Fibroblast of pulmonary artery (primary cell): ENCODE measurements around the gene PSMA1.
A peak's percentile ranks its signal among the peaks of the same experiment; 100 is the strongest.

Experiments used
- DNase-seq: peaks from one replicate; pipeline ENCODE4 v3.0.0-alpha.2; 2010; ENCODE audit warnings: low read depth
- H3K4me3 ChIP-seq: replicated peaks from 2 replicates; pipeline ENCODE4 v1.5.1; 2011; ENCODE audit warnings: low read depth, mild to moderate bottlenecking, control low read depth, low read length, moderate library complexity
- CTCF ChIP-seq: IDR thresholded peaks from 2 replicates; pipeline ENCODE4 v1.5.1; 2011; ENCODE audit warnings: mild to moderate bottlenecking, control low read depth, low read length, inconsistent platforms; ENCODE audit errors: missing control alignments

Gene PSMA1

GRCh38 chr11:14455648-14456430 is 64.3 kb downstream of the PSMA1 start:
- no peak for TF ChIP-seq CTCF
- peak; percentile 18 for DNase-seq
- H3K4me3 ChIP-seq: no peak overlapping the region
